ENCODE results near the gene SYNCRIP. TPM values are rescaled to one million over a fixed set of nuclear protein-coding genes. Genes with fewer than 3 reads are reported as not detected.

Gene SYNCRIP
- total RNA-seq, 1 experiment from 2014 or later, result 189 TPM

GRCh38 chr6:85600713-85601313 lies 41.9 kb downstream of the SYNCRIP start:
- POLR2A ChIA-PET, result interaction anchor here (0.9 to 1.7 kb wide), 2 partner anchors 74 to 77 kb away, joined by 3 to 4 read pairs; no protein-coding TSS in a partner anchor
- BruUV-seq (replicated peaks), result no TSS peak

GRCh38 chr6:85594197-85594930 lies 48.3 kb downstream of the SYNCRIP start:
- peak overlapping the region; percentile 90 for H3K27ac ChIP-seq (ENCODE audit: low read depth, low read length)
- H2AFZ ChIP-seq (ENCODE audit: low read depth, low read length, poor library complexity, severe bottlenecking), result no peak overlapping the region
- intact Hi-C loops (cut with micrococcal nuclease), result loop anchor here (5.0 kb wide), 1 partner anchor 83 kb away; no protein-coding TSS in a partner anchor

More at GRCh38 chr6:85600713-85601313, 41.9 kb downstream of the SYNCRIP start:
- no peak overlapping the region for H2AFZ ChIP-seq (ENCODE audit: low read depth, low read length, poor library complexity, severe bottlenecking)
- RAD21 ChIA-PET (ENCODE audit: low non-redundant PET in 1 of 2, low total read pairs in 2 of 2, uncharacterized antibody in 2 of 2, unreplicated experiment in 2 of 2), result no interaction called here
- no peak overlapping the region for H3K4me2 ChIP-seq (ENCODE audit: low read length)
- intact Hi-C loops (cut with micrococcal nuclease), result no loop called here
- ATAC-seq, result no peak
- no peak overlapping the region for H3K9ac ChIP-seq (ENCODE audit: low read length)
- H3K27me3 ChIP-seq (ENCODE audit: insufficient read depth, low read length), result no peaks in the 10 kb centered on the region
- H3K4me1 ChIP-seq (ENCODE audit: control insufficient read depth in 1 of 2, insufficient read depth in 2 of 2, low read length in 2 of 2), result no peaks in the 10 kb centered on the region
- no peaks in the 10 kb centered on the region for H3K79me2 ChIP-seq (ENCODE audit: insufficient read depth, low read length)
- no peak overlapping the region for H3K27ac ChIP-seq (ENCODE audit: low read depth, low read length)
- no peak overlapping the region for H3K4me3 ChIP-seq (replicated peaks in 1 of 2; ENCODE audit: low read depth in 1 of 2, low read length in 2 of 2)
- TF ChIP-seq ELF1 (IDR thresholded peaks at IDR 0.05; ENCODE audit: borderline replicate concordance, low read depth) (no peak), POLR2AphosphoS5 (IDR thresholded peaks at IDR 0.05; ENCODE audit: low read depth, low read length) (peak; percentile 48)
- no peaks in the 10 kb centered on the region for H4K20me1 ChIP-seq (ENCODE audit: insufficient read depth)
- H3K9me2 ChIP-seq (ENCODE audit: insufficient read depth), result no peaks in the 10 kb centered on the region
- H3K36me3 ChIP-seq (ENCODE audit: control insufficient read depth in 1 of 2, insufficient read depth in 2 of 2, low read length in 2 of 2), result no peaks in the 10 kb centered on the region
- DNase-seq (ENCODE audit: low read depth, low spot score), result no peak
- H3K9me3 ChIP-seq (ENCODE audit: control insufficient read depth in 1 of 2, insufficient read depth in 1 of 2, low read depth in 1 of 2, low read length in 2 of 2), result no peaks in the 10 kb centered on the region
- CTCF ChIA-PET, result no interaction called here

More at GRCh38 chr6:85594197-85594930, 48.3 kb downstream of the SYNCRIP start:
- Histone ChIP-seq H3K79me2 (ENCODE audit: insufficient read depth, low read length) (peaks cover 41% of the 10 kb centered on the region), H3K9me3 (ENCODE audit: control insufficient read depth in 1 of 2, insufficient read depth in 1 of 2, low read depth in 1 of 2, low read length in 2 of 2) (no peaks in the 10 kb centered on the region), H3K9me2 (ENCODE audit: insufficient read depth) (no peaks in the 10 kb centered on the region), H4K20me1 (ENCODE audit: insufficient read depth) (no peaks in the 10 kb centered on the region), H3K9ac (ENCODE audit: low read length) (peak overlapping the region; percentile 85), H3K27me3 (ENCODE audit: insufficient read depth, low read length) (no peaks in the 10 kb centered on the region), H3K4me3 (replicated peaks in 1 of 2; ENCODE audit: low read depth in 1 of 2, low read length in 2 of 2) (peak overlapping the region; percentile 75 to 88), H3K36me3 (ENCODE audit: control insufficient read depth in 1 of 2, insufficient read depth in 2 of 2, low read length in 2 of 2) (peaks cover 0 to 5% of the 10 kb centered on the region in 2 experiments; a peak in 1 of 4 replicates), H3K4me2 (ENCODE audit: low read length) (peak overlapping the region; percentile 96), H3K4me1 (ENCODE audit: control insufficient read depth in 1 of 2, insufficient read depth in 2 of 2, low read length in 2 of 2) (peaks cover 4 to 17% of the 10 kb centered on the region in 2 experiments; a peak in 3 of 4 replicates)
- DNase-seq (ENCODE audit: low read depth, low spot score) (no peak), ATAC-seq (no peak)
- TF ChIP-seq SIN3A (IDR thresholded peaks at IDR 0.05; ENCODE audit: low read depth) (peak; percentile 57; the same call in 1 of the 2 replicates), ZFX (IDR thresholded peaks at IDR 0.05) (no peak), JUND (IDR thresholded peaks at IDR 0.05) (peak; percentile 16), POLR2AphosphoS5 (IDR thresholded peaks at IDR 0.05; ENCODE audit: low read depth, low read length) (no peak)
- RAD21 ChIA-PET (ENCODE audit: low non-redundant PET in 1 of 2, low total read pairs in 2 of 2, uncharacterized antibody in 2 of 2, unreplicated experiment in 2 of 2), result no interaction called here
- CTCF ChIA-PET, result no interaction called here
- TSS peak; percentile 90 for BruUV-seq (replicated peaks)
- POLR2A ChIA-PET, result interaction anchor here (1.0 to 2.5 kb wide), 3 partner anchors 12 to 84 kb away, joined by 3 to 10 read pairs (median 3); partner anchors contain the start of gene SYNCRIP

Data from HCT116 (cell line).